Raji (cell line): ENCODE data around the gene COL21A1.

Experiments
- POLR2A ChIP-seq: IDR thresholded peaks from 2 replicates; pipeline ENCODE4 v1.6.1; 2011; ENCODE audit warnings: low read depth, low read length, control low read depth; ENCODE audit not compliant: insufficient read depth

The COL21A1 gene

GRCh38 chr6:56073315-56073714 lies 174.1 kb downstream of the COL21A1 start:
- no peak for TF ChIP-seq POLR2A

- no peak for TF ChIP-seq POLR2A
Observed at GRCh38 chr6:56072856-56073255, 174.5 kb downstream of the COL21A1 start.

DNA sequence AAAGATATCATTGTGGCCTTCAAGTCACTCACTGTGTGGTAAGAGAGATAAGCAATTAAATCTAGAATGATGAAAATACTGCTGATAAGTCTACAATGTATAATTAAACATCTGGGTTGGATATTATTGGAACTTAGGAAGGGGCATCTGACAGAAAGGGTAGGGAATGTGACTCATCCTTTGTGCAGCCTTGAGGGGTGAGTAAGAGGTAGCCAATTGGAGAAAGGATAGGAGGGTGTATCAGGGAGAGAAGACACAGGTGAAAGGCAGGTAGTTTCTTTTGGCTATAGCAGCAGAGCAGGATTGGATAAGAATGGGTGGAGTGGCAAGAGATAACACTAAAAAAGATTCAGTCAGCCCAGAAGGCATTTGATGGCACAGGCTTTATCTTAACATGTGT lies 182.0 kb downstream of the COL21A1 start:
- no peak for TF ChIP-seq POLR2A

DNA sequence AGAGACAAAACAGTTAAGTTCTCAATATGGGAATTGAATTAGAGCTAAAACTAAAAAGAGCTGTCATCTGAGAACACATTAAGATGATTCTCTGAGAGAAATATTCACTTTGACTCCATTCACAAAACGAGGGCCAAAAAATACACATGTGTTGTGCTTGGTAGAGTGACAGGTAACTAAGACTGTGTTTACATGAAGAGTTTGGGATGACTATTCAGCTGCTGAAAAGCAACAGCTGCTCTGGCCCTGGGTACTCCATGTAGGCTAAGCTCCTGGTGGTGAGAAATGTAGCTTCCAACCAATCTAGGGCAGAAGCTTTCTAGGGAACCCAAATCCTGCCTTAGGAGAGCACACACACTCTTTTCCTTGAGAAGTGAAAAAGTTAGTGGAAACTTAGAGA lies 184.5 kb downstream of the COL21A1 start:
- TF ChIP-seq POLR2A, result no peak

- TF ChIP-seq POLR2A, result no peak
Observed at GRCh38 chr6:56058636-56059035, 188.7 kb downstream of the COL21A1 start.

DNA sequence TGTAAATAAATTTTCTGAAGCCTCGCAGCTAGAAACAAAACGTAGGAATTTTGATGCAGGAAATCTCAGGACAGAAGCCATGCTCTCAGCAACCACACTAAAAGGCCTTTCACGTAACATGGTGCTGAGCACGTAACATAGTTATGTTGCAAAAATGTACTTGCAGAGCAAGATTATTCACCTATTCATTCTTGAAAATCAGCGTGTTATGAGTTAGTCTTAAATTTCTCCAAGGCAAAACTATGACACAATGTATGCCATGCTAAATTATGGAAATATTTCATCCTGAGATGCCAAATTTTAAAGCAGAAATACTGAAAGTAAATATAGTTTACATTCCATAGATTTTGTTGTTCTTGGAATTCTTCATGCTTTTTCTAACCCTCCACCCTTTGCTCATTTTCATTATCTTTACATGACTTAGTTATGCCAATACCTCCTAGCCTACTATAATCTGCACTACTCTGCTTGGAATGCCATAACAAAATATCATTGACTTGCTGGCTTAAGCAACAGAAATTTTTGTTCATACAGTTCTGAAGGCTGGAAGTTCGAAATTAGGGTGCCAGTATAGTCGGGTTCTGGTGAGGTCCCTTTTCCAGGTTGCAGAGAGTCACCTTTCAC lies 192.2 kb downstream of the COL21A1 start:
- TF ChIP-seq POLR2A, result no peak

DNA sequence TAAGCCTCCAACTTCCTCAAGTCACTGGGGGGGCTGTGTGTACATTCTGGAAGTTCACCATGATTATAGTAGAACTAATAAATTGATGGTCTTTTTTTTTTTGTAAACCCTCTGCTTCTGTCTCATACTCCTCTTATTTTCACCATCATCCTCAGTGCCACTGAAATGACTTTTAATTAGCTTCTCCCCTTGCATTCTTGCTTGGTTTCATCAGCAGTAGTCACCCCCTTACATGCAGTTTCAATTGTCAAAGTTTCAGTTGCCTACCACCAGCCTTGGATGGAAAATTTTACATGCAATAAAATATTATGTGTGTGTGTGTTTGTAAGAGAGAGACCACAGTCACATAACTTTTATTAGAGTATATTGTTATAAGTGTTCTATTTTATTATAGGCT lies 196.2 kb downstream of the COL21A1 start:
- TF ChIP-seq POLR2A, result no peak

- no peak for TF ChIP-seq POLR2A
Observed at GRCh38 chr6:56050530-56051201, 196.7 kb downstream of the COL21A1 start.

GRCh38 chr6:56048601-56049000 lies 198.8 kb downstream of the COL21A1 start:
- no peak for TF ChIP-seq POLR2A

DNA sequence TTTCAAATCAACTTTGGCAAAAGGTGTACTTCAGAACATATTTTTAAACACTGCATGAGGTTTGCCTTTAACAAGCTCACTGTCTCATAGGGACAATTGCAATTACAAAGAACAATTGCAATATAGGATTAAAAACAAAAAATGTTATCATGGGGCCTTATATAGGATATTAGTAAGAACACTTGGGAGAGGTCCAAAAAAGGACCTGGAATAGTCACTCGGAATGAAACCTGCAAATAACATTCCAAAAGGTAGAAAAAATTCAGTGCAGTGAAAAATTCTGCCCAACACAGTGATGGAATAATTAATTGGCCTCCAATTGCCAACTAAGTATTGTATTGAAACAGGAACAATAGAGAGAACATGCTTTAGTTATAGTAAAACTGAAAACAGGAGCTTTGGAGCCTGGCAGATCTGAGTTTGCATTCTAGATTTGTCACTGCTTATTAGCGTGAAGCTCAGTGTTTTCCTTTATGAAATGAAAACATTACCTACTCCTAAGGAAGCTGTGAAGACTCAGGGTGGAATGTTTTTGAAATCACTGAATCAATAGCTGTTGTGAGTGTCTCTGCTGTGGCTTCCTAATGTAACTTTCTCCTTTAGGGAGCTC lies 199.3 kb downstream of the COL21A1 start:
- no peak for TF ChIP-seq POLR2A

GRCh38 chr6:56046576-56046975 lies 200.8 kb downstream of the COL21A1 start:
- no peak for TF ChIP-seq POLR2A

DNA sequence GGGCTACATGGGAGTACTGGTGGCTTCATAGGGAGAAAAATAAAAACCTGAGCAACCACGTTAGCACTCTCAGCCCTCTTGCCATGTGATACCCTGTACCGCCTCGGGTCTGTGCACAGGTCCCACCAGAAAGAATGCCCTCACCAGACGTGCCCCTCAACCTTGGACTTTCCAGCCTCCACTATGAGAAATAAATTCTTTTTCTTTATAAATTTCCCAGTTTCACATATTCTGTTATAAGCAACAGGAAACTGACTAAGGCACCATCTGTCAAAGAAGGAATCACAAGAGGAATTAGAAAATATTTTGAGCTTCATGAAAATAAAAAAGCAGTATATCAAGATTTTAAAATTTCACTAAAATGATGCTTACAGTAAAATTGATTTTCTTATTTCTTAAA lies 203.6 kb downstream of the COL21A1 start:
- TF ChIP-seq POLR2A, result no peak

DNA sequence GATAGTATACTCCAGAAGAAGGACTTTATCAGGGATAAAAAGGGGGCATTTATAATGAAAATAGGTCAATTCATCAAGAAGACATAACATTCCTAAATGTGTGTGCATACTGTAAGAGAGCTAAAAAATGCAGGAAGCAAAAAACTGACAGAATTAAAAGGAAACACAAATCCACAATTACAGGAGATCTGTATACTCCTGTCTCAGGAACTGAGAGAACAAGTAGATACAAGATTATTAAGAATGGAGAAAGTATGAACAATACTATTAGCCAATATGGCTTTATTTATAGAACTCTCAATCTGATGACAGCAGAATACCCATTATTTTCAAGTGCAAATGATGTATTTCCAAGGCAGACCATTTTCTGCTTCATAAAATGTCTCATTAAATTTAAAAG lies 204.3 kb downstream of the COL21A1 start:
- no peak for TF ChIP-seq POLR2A

- TF ChIP-seq POLR2A, result no peak
Observed at GRCh38 chr6:56041591-56041990, 205.8 kb downstream of the COL21A1 start.

DNA sequence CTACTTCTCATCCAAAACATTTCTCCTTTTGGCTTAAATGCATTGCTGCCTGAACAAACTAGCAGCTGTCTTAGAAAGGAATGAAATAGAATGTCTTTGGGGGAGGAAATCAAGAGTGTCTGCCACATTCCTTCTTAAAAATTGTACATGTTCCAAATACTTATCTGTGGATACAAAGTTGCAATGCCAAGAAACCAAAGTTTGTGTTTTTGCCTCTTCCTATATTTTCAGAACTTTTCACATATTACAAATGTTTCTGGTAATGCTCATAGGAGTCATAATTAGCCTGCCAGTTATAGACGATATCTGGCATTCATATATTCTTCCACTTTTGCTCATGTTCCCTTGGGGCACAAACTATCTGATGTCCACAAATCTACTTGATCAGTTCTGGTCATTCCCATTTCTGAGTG lies 206.5 kb downstream of the COL21A1 start:
- no peak for TF ChIP-seq POLR2A

GRCh38 chr6:56040223-56040622 lies 207.2 kb downstream of the COL21A1 start:
- TF ChIP-seq POLR2A, result no peak
